ENCODE measurements around the gene PSMA3. TPM values are rescaled to one million over a fixed set of nuclear protein-coding genes. Genes with fewer than 3 reads are reported as not detected.
"Not testable (repeated sequence)": the region's sequence is repeated elsewhere in the genome, so short reads cannot be mapped to it uniquely, and the experiment has no call there.

PSMA3 gene
- total and polyA plus RNA-seq, 8 donors = 49.6 to 158 (median 96.2) TPM

GRCh38 chr14:58258156-58258555 is 13.5 kb downstream of the PSMA3 start:
- peaks cover 46 to 100% (median 98%) of the 10 kb centered on the region in 4 donors for H3K36me3 ChIP-seq
- H3K4me1 ChIP-seq = peaks cover 0 to 6% (median 2%) of the 10 kb centered on the region in 4 donors
- 95 to 97% (median 96%) methylated on average over 4 of the region's 4 CpGs for WGBS, 5 donors
- no peak overlapping the region for H3K4me3 ChIP-seq
- intact Hi-C loops (cut with DNase I; ENCODE audit: low total_unique reads) = no loop called here
- no peak overlapping the region for H3K27ac ChIP-seq
- no peak for DNase-seq
- TF ChIP-seq CTCF (IDR thresholded peaks at IDR 0.05) (no peak), POLR2AphosphoS5 (IDR thresholded peaks at IDR 0.05) (no peak), EP300 (IDR thresholded peaks at IDR 0.05) (no peak), POLR2A (IDR thresholded peaks at IDR 0.05) (no peak)
- no peaks in the 10 kb centered on the region for H3K9me3 ChIP-seq
- H3K27me3 ChIP-seq = no peaks in the 10 kb centered on the region

DNA sequence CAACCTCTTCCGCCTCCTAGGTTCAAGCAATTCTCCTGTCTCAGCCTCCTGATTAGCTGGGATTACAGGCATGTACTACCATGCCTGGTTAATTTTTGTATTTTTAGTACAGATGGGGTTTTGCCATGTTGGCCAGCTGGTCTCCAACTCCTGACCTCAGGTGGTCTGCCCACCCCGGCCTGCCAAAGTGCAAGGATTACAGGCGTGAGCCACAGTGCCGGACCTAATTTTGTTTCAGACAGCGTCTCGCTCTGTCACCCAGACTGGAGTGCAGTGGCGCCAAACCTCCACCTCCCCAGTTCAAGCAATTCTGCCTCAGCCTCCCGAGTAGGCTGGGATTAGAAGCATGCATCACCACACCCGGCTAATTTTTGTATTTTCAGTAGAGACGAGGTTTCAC is 17.4 kb downstream of the PSMA3 start:
- WGBS, 5 donors = 93 to 97% (median 95%) methylated on average over 10 of the region's 10 CpGs
- intact Hi-C loops (cut with DNase I; ENCODE audit: low total_unique reads); H3K27ac ChIP-seq; H3K9me3 ChIP-seq; H3K27me3 ChIP-seq; H3K4me3 ChIP-seq; DNase-seq: not testable (repeated sequence)
- Histone ChIP-seq H3K4me1 (peaks cover 0 to 13% (median 3%) of the 10 kb centered on the region in 4 donors), H3K36me3 (peaks cover 51 to 100% (median 99%) of the 10 kb centered on the region in 4 donors)

DNA sequence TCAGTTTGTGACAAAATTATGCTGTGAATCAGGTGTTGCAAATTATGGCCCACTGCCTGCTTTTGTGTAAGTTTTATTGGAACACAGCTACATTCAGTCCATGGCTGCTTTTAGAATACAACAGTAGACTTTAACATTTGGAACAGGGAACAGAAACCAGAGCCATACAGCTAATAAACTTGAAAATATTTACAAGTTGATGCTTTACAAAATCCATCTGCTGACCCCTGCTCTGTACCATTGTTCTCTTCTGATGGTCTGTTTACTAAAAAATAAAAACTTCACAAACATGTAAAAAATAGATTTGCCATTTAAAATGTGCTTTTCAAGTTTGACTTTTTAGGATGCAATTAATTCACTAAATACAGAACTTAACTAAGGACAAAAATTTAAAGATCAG is 20.8 kb downstream of the PSMA3 start:
- Histone ChIP-seq H3K9me3 (no peaks in the 10 kb centered on the region), H3K27me3 (no peaks in the 10 kb centered on the region), H3K36me3 (peaks cover 62 to 100% (median 99%) of the 10 kb centered on the region in 4 donors), H3K27ac (peak overlapping the region in 1 of 5 donors; percentile 4), H3K4me1 (peaks cover 0 to 10% (median under 1%) of the 10 kb centered on the region in 4 donors), H3K4me3 (no peak overlapping the region)
- TF ChIP-seq EP300 (IDR thresholded peaks at IDR 0.05) = no peak
- intact Hi-C loops (cut with DNase I; ENCODE audit: low total_unique reads) = no loop called here
- no peak for DNase-seq

GRCh38 chr14:58270628-58271027 is 26.0 kb downstream of the PSMA3 start:
- no peaks in the 10 kb centered on the region for H3K9me3 ChIP-seq
- intact Hi-C loops (cut with DNase I; ENCODE audit: low total_unique reads) = no loop called here
- TF ChIP-seq CTCF (IDR thresholded peaks at IDR 0.05) = no peak
- 68 to 77% (median 74%) methylated on average over 2 of the region's 2 CpGs for WGBS, 5 donors
- DNase-seq = no peak
- peaks cover 38 to 92% (median 91%) of the 10 kb centered on the region in 4 donors for H3K36me3 ChIP-seq
- H3K4me3 ChIP-seq = no peak overlapping the region
- H3K27me3 ChIP-seq = no peaks in the 10 kb centered on the region
- H3K27ac ChIP-seq = no peak overlapping the region
- H3K4me1 ChIP-seq = peaks cover 0 to 43% (median 25%) of the 10 kb centered on the region in 4 donors

- WGBS, 5 donors = 54 to 67% (median 60%) methylated on average over 4 of the region's 4 CpGs
Observed at GRCh38 chr14:58272588-58273372, 28.1 kb downstream of the PSMA3 start.

More at GRCh38 chr14:58272588-58273372, 28.1 kb downstream of the PSMA3 start:
- peak; percentile 44 to 48 for DNase-seq
- Histone ChIP-seq H3K9me3 (no peaks in the 10 kb centered on the region), H3K4me3 (no peak overlapping the region), H3K27ac (peak overlapping the region in 2 of 5 donors; percentile 40 to 64), H3K4me1 (peaks cover 0 to 59% (median 34%) of the 10 kb centered on the region in 4 donors), H3K27me3 (no peaks in the 10 kb centered on the region), H3K36me3 (peaks cover 24 to 85% (median 77%) of the 10 kb centered on the region in 4 donors)
- intact Hi-C loops (cut with DNase I; ENCODE audit: low total_unique reads) = no loop called here
- peak in 1 of 3 donors; percentile 64 for TF ChIP-seq POLR2AphosphoS5 (IDR thresholded peaks at IDR 0.05)
- no peak for TF ChIP-seq POLR2A (IDR thresholded peaks at IDR 0.05)
- no peak for TF ChIP-seq EP300 (IDR thresholded peaks at IDR 0.05)
- no peak for TF ChIP-seq CTCF (IDR thresholded peaks at IDR 0.05)

Measured in stomach (tissue), 9 donors.